Activated naive CD8-positive, alpha-beta T cell treated with anti-CD3 and anti-CD28 coated beads for 36 hours (primary cell): ENCODE results near the gene SERGEF. TPM values are rescaled to one million over a fixed set of nuclear protein-coding genes. Genes with fewer than 3 reads are reported as not detected.

Source experiments
- DNase-seq: peaks from one replicate; pipeline ENCODE4 v3.0.0; 2021
- H3K27ac Mint-ChIP-seq: one replicate; pipeline ENCODE4 v1.8.0; 2022; ENCODE audit warnings: mild to moderate bottlenecking, moderate library complexity, mixed read lengths
- H3K27me3 Mint-ChIP-seq: one replicate; pipeline ENCODE4 v1.8.0; 2022; ENCODE audit warnings: mild to moderate bottlenecking, mixed read lengths
- H3K36me3 Mint-ChIP-seq: one replicate; pipeline ENCODE4 v1.8.0; 2021; ENCODE audit warnings: mild to moderate bottlenecking, mixed read lengths
- H3K4me1 Mint-ChIP-seq: one replicate; pipeline ENCODE4 v1.8.0; 2021; ENCODE audit warnings: mixed read lengths
- H3K4me3 Mint-ChIP-seq: one replicate; pipeline ENCODE4 v1.8.0; 2022; ENCODE audit warnings: mild to moderate bottlenecking, moderate library complexity, mixed read lengths
- H3K9me3 Mint-ChIP-seq: one replicate; pipeline ENCODE4 v1.8.0; 2022; ENCODE audit warnings: mixed read lengths
- total RNA-seq, 2 experiments: library from RNA; stranded (reverse); gene quantifications; one replicate each; pipeline ENCODE4 v1.2.3, GENCODE V29; 2021

The SERGEF gene
- total RNA-seq, 2 experiments from 2014 or later, result 37.0 to 38.0 TPM

- no peaks in the 10 kb centered on the region for H3K36me3 Mint-ChIP-seq
- H3K4me1 Mint-ChIP-seq, result no peaks in the 10 kb centered on the region
- H3K4me3 Mint-ChIP-seq, result no peak overlapping the region
- peaks cover 23% of the 10 kb centered on the region for H3K27me3 Mint-ChIP-seq
- H3K27ac Mint-ChIP-seq, result no peak overlapping the region
- DNase-seq, result no peak
- H3K9me3 Mint-ChIP-seq, result no peaks in the 10 kb centered on the region
Observed at GRCh38 chr11:17743026-17743807, 269.6 kb downstream of the SERGEF start.

DNA sequence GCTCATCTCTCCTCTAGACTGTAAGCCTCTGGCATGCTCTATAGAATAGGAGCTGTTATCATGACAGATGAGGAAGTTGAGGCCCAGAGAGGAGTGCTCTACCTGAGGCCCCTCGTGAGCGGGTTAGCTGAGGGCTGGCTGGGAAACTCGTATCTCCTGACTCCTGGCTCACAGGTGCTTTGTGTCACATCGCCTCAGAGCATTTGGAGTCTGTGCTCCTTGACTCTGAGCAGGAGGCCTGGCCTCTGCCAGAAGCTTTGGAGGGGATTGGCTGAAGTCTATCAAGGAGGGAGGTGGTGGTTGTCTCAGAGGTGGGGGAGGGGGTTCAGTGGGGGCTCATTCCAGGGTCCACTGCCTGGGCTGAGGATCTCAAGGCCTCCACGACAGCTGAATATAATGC, 270.8 kb downstream of the SERGEF start:
- H3K4me3 Mint-ChIP-seq, result no peak overlapping the region
- DNase-seq, result no peak
- no peaks in the 10 kb centered on the region for H3K36me3 Mint-ChIP-seq
- H3K9me3 Mint-ChIP-seq, result no peaks in the 10 kb centered on the region
- H3K4me1 Mint-ChIP-seq, result no peaks in the 10 kb centered on the region
- H3K27ac Mint-ChIP-seq, result no peak overlapping the region
- peaks cover 29% of the 10 kb centered on the region for H3K27me3 Mint-ChIP-seq

DNA sequence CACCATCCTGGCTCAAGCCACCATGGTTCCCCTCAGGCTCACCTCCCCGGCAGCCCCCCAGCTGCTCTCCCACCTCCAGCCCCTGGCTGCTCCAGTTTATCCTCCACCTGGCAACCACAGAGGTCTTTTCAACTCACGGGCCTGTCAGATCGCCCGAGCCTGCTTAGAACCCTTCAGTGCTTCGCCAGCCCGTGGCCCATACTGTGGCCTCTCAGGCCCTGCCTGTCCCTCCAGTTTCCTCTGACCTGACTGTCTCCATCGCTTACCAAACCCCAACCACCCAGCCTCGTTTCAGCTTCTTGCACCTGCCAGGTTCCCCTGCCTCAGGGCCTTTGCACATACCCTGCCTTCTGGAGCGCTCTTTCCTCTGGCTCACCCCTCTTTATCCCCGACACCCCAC, 271.4 kb downstream of the SERGEF start:
- Mint-ChIP-seq H3K27ac (no peak overlapping the region), H3K9me3 (no peaks in the 10 kb centered on the region), H3K4me1 (peaks cover 2% of the 10 kb centered on the region), H3K36me3 (no peaks in the 10 kb centered on the region), H3K4me3 (no peak overlapping the region), H3K27me3 (peaks cover 34% of the 10 kb centered on the region)
- no peak for DNase-seq

DNA sequence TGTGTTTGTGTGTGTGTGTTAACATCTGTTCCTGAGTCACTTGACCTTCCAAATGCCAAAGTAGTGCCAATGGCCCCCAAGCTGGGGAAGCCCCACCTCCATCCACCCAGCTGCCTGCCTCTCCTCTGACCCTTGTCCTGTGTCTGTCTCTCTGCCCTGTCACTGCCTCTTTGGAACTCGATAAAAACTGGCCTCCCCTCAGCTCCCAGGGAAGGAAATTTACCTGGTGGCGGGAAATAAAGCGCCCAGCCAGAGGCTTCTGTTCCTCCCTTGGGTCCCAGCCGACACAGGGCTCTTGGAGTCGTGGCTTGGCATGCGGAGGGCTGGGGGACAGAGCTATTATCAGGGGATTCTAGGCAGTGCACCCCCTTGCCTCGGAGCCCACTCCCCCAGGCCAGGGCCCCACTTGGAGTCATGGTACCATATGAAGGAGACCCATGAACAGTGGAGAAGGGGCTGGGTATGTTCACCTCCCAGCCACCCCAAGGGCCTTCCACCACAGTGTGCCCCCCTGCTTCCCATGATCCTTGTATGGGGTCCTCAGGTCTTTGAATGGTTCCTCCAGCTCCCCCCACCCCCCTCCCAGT, 272.1 kb downstream of the SERGEF start:
- Mint-ChIP-seq H3K27me3 (peaks cover 38% of the 10 kb centered on the region), H3K9me3 (no peaks in the 10 kb centered on the region), H3K27ac (no peak overlapping the region), H3K4me3 (no peak overlapping the region), H3K36me3 (no peaks in the 10 kb centered on the region), H3K4me1 (peaks cover 2% of the 10 kb centered on the region)
- no peak for DNase-seq

GRCh38 chr11:17739945-17740338, 272.9 kb downstream of the SERGEF start:
- DNase-seq, result no peak

DNA sequence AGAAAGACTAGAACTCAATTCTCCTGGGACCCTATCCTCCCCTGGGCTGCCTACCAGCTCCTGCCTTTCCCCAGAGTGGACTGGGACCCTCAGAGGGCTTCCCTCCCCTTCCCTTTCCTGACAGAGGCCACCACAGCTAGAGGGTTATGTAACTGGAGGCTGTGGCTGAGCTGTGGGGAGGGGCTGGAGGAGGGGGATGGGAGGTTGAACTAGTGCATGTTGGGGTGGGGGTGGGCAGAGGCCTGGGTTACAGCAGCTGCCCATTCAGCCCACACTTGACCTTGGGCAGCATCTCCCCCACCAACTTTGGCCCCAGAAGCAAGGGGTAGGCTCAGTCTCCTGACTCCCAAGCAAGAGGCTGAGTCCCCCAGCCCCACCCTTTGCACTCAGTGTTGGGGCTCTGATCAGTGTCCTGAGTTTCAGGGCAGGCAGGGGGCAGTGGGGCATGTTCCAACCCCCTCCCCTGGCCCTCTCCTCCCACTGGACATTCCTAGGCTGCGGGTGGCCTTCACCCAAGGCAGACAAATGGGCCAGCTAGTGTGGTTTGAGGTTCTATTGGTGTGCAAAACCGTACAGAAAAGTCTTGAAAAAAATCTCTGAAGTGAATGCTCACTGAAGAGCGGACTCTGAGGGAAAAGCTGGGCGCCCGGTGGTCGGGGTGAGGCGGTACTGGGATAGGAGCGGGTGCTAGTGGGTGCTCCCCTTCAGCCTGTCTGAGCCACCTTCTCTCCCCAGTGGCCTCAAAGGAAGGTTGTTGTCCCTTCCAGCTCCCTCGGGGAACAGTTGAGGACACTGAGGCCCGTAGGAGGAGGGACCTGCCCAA, 274.5 kb downstream of the SERGEF start:
- Mint-ChIP-seq H3K9me3 (no peaks in the 10 kb centered on the region), H3K27ac (no peak overlapping the region), H3K36me3 (no peaks in the 10 kb centered on the region), H3K4me1 (peaks cover 2% of the 10 kb centered on the region), H3K27me3 (peaks cover 48% of the 10 kb centered on the region), H3K4me3 (no peak overlapping the region)
- DNase-seq, result no peak

More at GRCh38 chr11:17739945-17740338, 272.9 kb downstream of the SERGEF start:
- Mint-ChIP-seq H3K27me3 (peaks cover 38% of the 10 kb centered on the region), H3K27ac (no peak overlapping the region), H3K9me3 (no peaks in the 10 kb centered on the region), H3K4me1 (peaks cover 2% of the 10 kb centered on the region), H3K36me3 (no peaks in the 10 kb centered on the region), H3K4me3 (no peak overlapping the region)

Other genes starting within 250 kb of the SERGEF start
- 1 to 10 TPM in 1 of 2 experiments, under 1 TPM in 1; 0.46 to 1.0 TPM for gene TPH1, start 33.2 kb upstream of the SERGEF start, total RNA-seq
- 10 to 100 TPM; 52.2 to 52.4 TPM for gene SAAL1, start 93.0 kb upstream of the SERGEF start, total RNA-seq
- not detected for gene MRGPRX3, start 119.5 kb upstream of the SERGEF start, total RNA-seq
- not detected for gene MRGPRX4, start 159.8 kb upstream of the SERGEF start, total RNA-seq
- gene SAA4, start 223.8 kb upstream of the SERGEF start, total RNA-seq, result not detected
- not detected for gene SAA2, start 235.6 kb upstream of the SERGEF start, total RNA-seq